ENCODE measurements around the gene PPL. TPM values are rescaled to one million over a fixed set of nuclear protein-coding genes. Genes with fewer than 3 reads are reported as not detected.

Gene PPL
- polyA plus RNA-seq, 3 donors: 27.0 to 31.7 (median 29.7) TPM

- DNase-seq (ENCODE audit: low read depth in 3 of 3, low spot score in 2 of 3): no peak
Observed at GRCh38 chr16:4869147-4869805, 67.7 kb downstream of the PPL start.

GRCh38 chr16:4868535-4868934 is 68.4 kb downstream of the PPL start:
- DNase-seq (ENCODE audit: low read depth in 3 of 3, low spot score in 2 of 3): no peak

GRCh38 chr16:4868026-4868425 is 68.9 kb downstream of the PPL start:
- peak in 1 of 3 donors; percentile 36 for DNase-seq (ENCODE audit: low read depth in 3 of 3, low spot score in 2 of 3)

GRCh38 chr16:4866586-4866985 is 70.4 kb downstream of the PPL start:
- DNase-seq (ENCODE audit: low read depth in 3 of 3, low spot score in 2 of 3): no peak

GRCh38 chr16:4865231-4865860 is 71.6 kb downstream of the PPL start:
- DNase-seq (ENCODE audit: low read depth in 3 of 3, low spot score in 2 of 3): no peak

GRCh38 chr16:4864728-4865127 is 72.2 kb downstream of the PPL start:
- no peak for DNase-seq (ENCODE audit: low read depth in 3 of 3, low spot score in 2 of 3)

- DNase-seq (ENCODE audit: low read depth in 3 of 3, low spot score in 2 of 3): no peak
Observed at GRCh38 chr16:4862639-4863038, 74.3 kb downstream of the PPL start.

- no peak for DNase-seq (ENCODE audit: low read depth in 3 of 3, low spot score in 2 of 3)
Observed at GRCh38 chr16:4860727-4861342, 76.1 kb downstream of the PPL start.

- no peak for DNase-seq (ENCODE audit: low read depth in 3 of 3, low spot score in 2 of 3)
Observed at GRCh38 chr16:4859900-4860255, 77.1 kb downstream of the PPL start.

GRCh38 chr16:4859190-4859899 is 77.6 kb downstream of the PPL start:
- no peak for DNase-seq (ENCODE audit: low read depth in 3 of 3, low spot score in 2 of 3)

GRCh38 chr16:4855804-4856203 is 81.1 kb downstream of the PPL start:
- DNase-seq (ENCODE audit: low read depth in 3 of 3, low spot score in 2 of 3): no peak

GRCh38 chr16:4855371-4855770 is 81.6 kb downstream of the PPL start:
- DNase-seq (ENCODE audit: low read depth in 3 of 3, low spot score in 2 of 3): no peak

- DNase-seq (ENCODE audit: low read depth in 3 of 3, low spot score in 2 of 3): no peak
Observed at GRCh38 chr16:4852221-4852872, 84.6 kb downstream of the PPL start.

GRCh38 chr16:4850211-4850610 is 86.7 kb downstream of the PPL start:
- DNase-seq (ENCODE audit: low read depth in 3 of 3, low spot score in 2 of 3): no peak

GRCh38 chr16:4847774-4848587 is 89.0 kb downstream of the PPL start:
- DNase-seq (ENCODE audit: low read depth in 3 of 3, low spot score in 2 of 3): peak in 2 of 3 donors; percentile 10 to 19

- peak; percentile 83 to 95 (median 87) for DNase-seq (ENCODE audit: low read depth in 3 of 3, low spot score in 2 of 3)
Observed at GRCh38 chr16:4846901-4847773, 89.8 kb downstream of the PPL start, which contains the start of the genes GLYR1 and UBN1. GLYR1 (minus strand) TSS chr16:4847288; CDS start chr16:4847265, 23 bp downstream. UBN1 (plus strand) TSS chr16:4847481; CDS start chr16:4852918, 5,437 bp downstream.

- peak in 2 of 3 donors; percentile 29 to 41 for DNase-seq (ENCODE audit: low read depth in 3 of 3, low spot score in 2 of 3)
Observed at GRCh38 chr16:4846503-4846900, 90.4 kb downstream of the PPL start.

GRCh38 chr16:4840984-4841383 is 96.0 kb downstream of the PPL start:
- DNase-seq (ENCODE audit: low read depth in 3 of 3, low spot score in 2 of 3): no peak

- DNase-seq (ENCODE audit: low read depth in 3 of 3, low spot score in 2 of 3): no peak
Observed at GRCh38 chr16:4839942-4840341, 97.0 kb downstream of the PPL start.
